Measurements from ENCODE around the gene TNFSF15.

The TNFSF15 gene

DNA sequence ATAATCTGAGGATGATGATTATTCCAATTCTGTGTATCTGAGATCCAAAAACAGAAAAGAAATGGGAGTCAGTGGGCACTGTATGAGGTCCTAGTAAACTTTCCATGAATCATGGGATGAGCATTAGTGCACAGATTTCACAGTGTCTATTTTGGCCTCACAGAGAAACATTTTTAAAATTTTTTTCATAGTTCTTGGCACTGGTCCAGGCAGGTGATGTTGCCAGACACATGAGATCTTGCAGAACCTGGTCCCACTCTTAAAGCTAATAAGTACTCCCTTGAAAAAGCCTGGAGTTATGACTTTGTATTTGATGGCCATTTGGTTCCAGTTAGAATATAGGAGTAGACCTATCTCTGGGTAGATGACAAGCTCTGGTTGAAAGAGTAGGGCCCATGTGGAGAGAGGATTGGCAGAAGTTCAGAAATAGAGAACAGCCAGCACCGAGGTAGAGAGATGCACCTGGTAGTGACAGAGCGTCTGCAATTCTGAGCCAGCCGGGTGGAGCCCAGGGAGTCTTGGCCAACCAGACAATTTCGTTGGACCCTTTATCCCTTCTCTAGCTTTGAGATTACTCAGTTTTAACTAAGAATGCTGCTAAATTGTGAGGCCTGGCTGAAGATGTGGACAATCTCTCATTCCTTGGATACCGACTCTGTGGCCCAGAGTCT lies 6.3 kb upstream of the TNFSF15 start:
- Mint-ChIP-seq H3K4me3 (no peak overlapping the region), H3K4me1 (ENCODE audit: low read depth) (no peaks in the 10 kb centered on the region), H3K27me3 (peaks cover 5% of the 10 kb centered on the region), H3K9me3 (no peaks in the 10 kb centered on the region), H3K27ac (no peak overlapping the region), H3K36me3 (ENCODE audit: low read depth) (no peaks in the 10 kb centered on the region)
- intact Hi-C loops (cut with micrococcal nuclease) = no loop called here

DNA sequence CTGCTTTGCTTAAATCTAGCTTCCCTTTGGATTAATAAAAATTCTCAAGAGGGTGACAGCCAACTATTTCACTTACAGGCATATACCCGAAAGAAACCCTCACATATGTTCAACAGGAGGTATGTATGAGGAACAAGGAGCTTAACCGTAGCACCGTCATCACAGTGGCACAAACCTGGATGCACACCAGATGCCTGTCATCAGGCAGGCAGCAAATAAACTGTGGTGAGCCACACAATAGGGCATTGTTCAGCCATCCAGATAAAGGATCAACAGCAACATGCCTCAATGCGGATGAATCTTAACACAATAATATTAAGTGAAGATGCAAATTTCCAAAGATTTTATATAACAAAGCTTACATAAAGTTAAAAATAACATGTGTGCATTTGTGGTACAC lies 5.5 kb upstream of the TNFSF15 start:
- intact Hi-C loops (cut with micrococcal nuclease) = no loop called here
- Mint-ChIP-seq H3K27me3 (peaks cover 5% of the 10 kb centered on the region), H3K36me3 (ENCODE audit: low read depth) (no peaks in the 10 kb centered on the region), H3K27ac (no peak overlapping the region), H3K4me3 (no peak overlapping the region), H3K9me3 (no peaks in the 10 kb centered on the region), H3K4me1 (ENCODE audit: low read depth) (peaks cover 3% of the 10 kb centered on the region)

DNA sequence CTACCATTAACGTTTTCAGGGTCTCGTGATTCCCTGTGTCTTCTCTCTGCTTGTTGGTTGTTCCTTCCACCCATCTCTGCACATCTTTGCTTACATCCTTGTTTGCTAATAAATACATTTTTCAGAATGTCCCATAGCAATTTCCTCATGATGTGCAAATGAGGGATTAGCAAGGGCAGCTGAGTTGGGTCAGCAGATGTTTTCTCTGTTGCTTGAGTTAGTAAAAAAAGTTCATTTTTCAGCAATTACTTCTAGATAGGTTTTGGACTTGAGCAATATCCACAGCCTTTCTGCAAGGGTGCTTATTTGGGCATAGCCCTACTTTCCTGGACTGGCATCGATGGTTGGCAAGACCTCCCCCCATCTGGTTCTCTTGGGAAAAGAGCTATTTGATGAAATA lies 4.8 kb upstream of the TNFSF15 start:
- H3K27ac Mint-ChIP-seq = no peak overlapping the region
- peaks cover 5% of the 10 kb centered on the region for H3K27me3 Mint-ChIP-seq
- no peak overlapping the region for H3K4me3 Mint-ChIP-seq
- H3K36me3 Mint-ChIP-seq (ENCODE audit: low read depth) = no peaks in the 10 kb centered on the region
- peaks cover 10% of the 10 kb centered on the region for H3K4me1 Mint-ChIP-seq (ENCODE audit: low read depth)
- H3K9me3 Mint-ChIP-seq = no peaks in the 10 kb centered on the region
- intact Hi-C loops (cut with micrococcal nuclease) = no loop called here

DNA sequence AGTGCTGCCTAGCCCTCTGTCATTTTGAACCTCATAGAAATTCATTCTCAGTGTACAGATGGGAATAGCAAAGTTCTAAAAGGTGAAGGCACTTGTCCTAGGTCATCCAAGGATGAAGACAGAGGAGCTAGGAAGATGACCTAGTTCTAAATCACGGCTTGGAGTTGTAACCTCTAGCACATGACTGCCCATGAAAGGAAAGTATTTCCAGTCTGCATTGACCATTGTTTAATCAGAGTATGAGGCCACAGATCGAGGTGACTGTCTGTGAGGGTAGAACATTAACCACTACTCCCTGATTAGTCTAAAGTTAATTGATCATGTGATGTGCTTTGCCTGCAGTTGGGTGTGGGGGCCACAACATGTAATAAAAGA lies 674 bp upstream of the TNFSF15 start:
- peaks cover 24% of the 10 kb centered on the region for H3K4me1 Mint-ChIP-seq (ENCODE audit: low read depth)
- H3K36me3 Mint-ChIP-seq (ENCODE audit: low read depth) = no peaks in the 10 kb centered on the region
- H3K27ac Mint-ChIP-seq = peak overlapping the region; percentile 78
- no peaks in the 10 kb centered on the region for H3K9me3 Mint-ChIP-seq
- H3K27me3 Mint-ChIP-seq = peaks cover 8% of the 10 kb centered on the region
- intact Hi-C loops (cut with micrococcal nuclease) = loop anchor here (10.0 kb wide), 1 partner anchor 98 kb away; no protein-coding TSS in a partner anchor
- no peak overlapping the region for H3K4me3 Mint-ChIP-seq

DNA sequence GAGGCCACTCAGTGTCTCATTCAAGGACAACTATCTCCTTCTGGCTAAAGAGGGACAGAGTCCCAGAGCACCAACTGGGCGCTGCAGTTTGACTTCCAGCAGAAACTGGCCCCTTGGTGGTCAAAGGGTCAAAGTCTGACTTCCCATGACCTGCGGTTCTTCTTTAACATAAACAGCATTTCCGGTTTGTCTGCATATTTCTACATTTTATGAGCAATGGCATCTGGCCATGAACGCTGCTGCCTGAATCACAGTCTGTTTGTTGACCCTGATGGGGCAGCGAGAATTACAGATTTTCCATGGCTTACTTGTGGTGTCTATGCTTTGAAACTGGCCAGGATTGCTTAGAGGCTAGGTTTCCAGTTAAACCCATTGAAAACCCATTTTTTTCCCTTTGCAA lies 1.3 kb downstream of the TNFSF15 start:
- peaks cover 24% of the 10 kb centered on the region for H3K4me1 Mint-ChIP-seq (ENCODE audit: low read depth)
- H3K27me3 Mint-ChIP-seq = peaks cover 8% of the 10 kb centered on the region
- H3K4me3 Mint-ChIP-seq = no peak overlapping the region
- intact Hi-C loops (cut with micrococcal nuclease) = loop anchor here (10.0 kb wide), 1 partner anchor 100 kb away; no protein-coding TSS in a partner anchor
- no peaks in the 10 kb centered on the region for H3K9me3 Mint-ChIP-seq
- peak overlapping the region; percentile 71 for H3K27ac Mint-ChIP-seq
- H3K36me3 Mint-ChIP-seq (ENCODE audit: low read depth) = no peaks in the 10 kb centered on the region

DNA sequence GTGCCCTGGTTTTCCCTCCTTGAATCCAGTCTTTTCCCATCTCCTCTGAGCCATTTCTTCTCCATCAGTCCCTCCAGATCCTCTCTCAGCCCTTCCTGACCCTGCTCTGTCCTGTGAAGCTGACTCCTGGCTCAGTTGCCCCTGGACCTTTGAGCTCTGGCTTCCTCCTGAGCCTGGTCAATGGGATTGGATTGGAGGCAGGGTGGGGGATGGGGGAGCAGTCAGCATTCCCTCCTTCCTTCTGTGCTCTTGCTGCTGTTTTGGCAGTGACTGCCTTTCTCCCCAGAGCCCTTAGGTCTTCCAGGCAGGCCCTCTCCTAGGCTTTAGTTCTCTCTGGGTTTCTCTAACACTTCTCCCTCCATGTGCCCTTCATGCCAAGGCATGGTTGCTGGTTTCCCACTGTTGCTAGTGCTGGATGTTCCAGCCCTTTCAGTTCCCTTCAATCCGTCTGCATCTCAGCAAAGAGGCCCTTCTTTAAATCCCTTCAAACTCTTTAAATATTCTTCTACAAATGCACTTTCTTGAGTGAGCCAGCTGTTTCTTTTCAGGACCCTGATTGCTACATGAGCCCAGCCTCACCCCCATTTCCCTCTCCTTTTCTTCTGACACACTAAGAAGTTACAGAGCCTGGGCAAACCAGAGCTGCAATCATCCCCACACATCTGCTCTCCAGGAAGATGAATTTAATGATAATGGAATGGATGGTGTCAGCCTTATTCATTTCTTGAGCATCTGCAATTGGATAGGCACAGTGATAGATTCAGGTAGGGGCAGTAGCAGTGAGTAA lies 2.2 kb downstream of the TNFSF15 start:
- no peaks in the 10 kb centered on the region for H3K36me3 Mint-ChIP-seq (ENCODE audit: low read depth)
- peaks cover 24% of the 10 kb centered on the region for H3K4me1 Mint-ChIP-seq (ENCODE audit: low read depth)
- peaks cover 5% of the 10 kb centered on the region for H3K27me3 Mint-ChIP-seq
- intact Hi-C loops (cut with micrococcal nuclease) = loop anchor here (10.0 kb wide), 1 partner anchor 101 kb away; no protein-coding TSS in a partner anchor
- no peak overlapping the region for H3K4me3 Mint-ChIP-seq
- no peaks in the 10 kb centered on the region for H3K9me3 Mint-ChIP-seq
- H3K27ac Mint-ChIP-seq = peak overlapping the region; percentile 71

DNA sequence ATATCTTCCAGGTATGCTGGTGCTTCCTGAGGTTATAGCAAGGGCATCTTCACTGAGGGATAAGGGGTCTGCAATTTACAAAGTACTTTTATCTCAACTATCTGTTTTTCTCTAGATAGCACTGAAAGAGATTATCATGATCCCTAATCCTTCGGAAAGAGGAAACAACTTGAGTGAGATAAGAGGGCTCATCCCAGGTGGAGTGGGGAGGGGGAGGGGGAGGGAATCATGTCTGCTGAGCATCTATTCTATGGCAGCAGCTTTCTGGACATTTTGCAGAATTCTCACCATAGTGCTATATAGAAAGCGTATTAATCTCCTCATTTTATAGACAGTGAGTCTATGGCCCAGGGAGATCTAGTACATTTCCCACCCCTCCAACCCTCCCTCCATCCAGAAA lies 5.9 kb downstream of the TNFSF15 start:
- Mint-ChIP-seq H3K27ac (no peak overlapping the region), H3K4me1 (ENCODE audit: low read depth) (peaks cover 12% of the 10 kb centered on the region), H3K36me3 (ENCODE audit: low read depth) (no peaks in the 10 kb centered on the region), H3K27me3 (peaks cover 7% of the 10 kb centered on the region), H3K4me3 (no peak overlapping the region), H3K9me3 (no peaks in the 10 kb centered on the region)
- intact Hi-C loops (cut with micrococcal nuclease) = loop anchor here (10.0 kb wide), 1 partner anchor 105 kb away; no protein-coding TSS in a partner anchor

DNA sequence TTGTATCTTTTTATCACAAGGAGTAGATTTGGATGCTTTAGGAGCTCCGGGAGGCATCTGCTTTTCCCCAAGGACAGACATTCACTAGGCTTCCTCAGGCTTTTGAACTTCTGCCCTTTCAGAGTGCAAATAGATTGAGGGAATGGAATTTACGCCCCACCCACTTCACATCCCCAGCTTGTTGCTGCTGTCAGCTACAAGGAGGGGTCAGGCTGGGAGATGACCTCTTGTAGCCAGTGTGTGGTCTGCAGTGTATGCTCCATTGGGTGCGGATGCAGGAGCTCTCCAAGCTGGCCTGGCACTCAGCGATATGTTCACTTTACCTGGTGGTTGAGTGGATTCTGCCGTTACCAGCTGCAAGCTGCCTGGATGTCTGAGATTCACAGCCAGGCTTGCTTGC lies 6.4 kb downstream of the TNFSF15 start:
- Mint-ChIP-seq H3K27ac (no peak overlapping the region), H3K36me3 (ENCODE audit: low read depth) (no peaks in the 10 kb centered on the region), H3K4me3 (no peak overlapping the region), H3K27me3 (peaks cover 7% of the 10 kb centered on the region), H3K9me3 (no peaks in the 10 kb centered on the region), H3K4me1 (ENCODE audit: low read depth) (peaks cover 12% of the 10 kb centered on the region)
- intact Hi-C loops (cut with micrococcal nuclease) = no loop called here

DNA sequence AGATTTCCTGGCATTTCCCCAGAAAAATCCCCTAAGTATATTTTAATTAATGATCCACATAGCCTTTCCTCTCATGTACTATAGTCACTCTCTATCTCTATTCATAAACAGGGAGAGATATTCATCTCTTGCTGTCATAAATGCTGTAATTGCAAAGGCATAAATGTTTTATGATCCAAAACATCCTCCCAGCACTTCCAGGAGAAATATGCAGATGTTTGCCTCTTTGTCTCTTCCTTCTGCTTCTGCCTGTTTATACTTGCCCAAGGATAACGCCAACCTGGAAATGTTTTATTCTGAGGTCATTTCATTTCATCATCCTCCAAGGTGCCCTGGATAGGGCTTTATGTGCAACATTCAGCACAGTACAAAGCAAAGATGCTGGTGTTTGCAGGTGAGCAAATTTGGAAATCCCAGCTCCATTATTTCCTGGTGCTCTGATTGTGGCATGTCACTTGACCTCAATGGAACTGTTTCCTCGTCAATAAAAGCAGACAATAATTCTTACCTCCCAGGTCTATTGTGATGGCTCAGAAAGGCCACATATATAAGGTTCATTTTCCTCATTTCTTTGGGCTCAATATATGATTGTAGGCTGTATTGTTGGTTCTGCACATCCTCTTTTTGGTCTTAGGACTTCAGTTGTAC lies 6.9 kb downstream of the TNFSF15 start:
- intact Hi-C loops (cut with micrococcal nuclease) = no loop called here
- peaks cover 10% of the 10 kb centered on the region for H3K4me1 Mint-ChIP-seq (ENCODE audit: low read depth)
- no peak overlapping the region for H3K4me3 Mint-ChIP-seq
- no peaks in the 10 kb centered on the region for H3K9me3 Mint-ChIP-seq
- H3K27ac Mint-ChIP-seq = no peak overlapping the region
- peaks cover 5% of the 10 kb centered on the region for H3K27me3 Mint-ChIP-seq
- no peaks in the 10 kb centered on the region for H3K36me3 Mint-ChIP-seq (ENCODE audit: low read depth)

DNA sequence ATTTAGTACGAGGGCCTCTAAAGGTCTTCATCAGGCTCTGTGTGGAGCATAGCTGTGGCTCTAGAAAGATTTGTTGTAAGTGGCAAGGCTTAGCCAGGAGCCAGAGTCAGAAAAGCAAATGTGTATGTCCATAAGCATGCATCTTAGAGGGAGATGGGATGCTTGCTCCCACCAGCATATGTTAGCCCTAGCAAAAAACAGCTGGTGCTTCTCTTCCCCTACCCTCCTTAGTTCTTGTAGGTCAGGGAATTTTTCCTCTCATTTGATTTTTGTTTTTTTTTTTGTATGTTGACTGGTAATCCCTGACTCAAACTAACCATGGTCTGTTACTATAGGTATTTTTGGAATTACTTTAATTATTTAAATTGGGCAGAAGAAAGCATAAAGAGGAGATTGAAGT lies 7.7 kb downstream of the TNFSF15 start:
- H3K27me3 Mint-ChIP-seq = peaks cover 1% of the 10 kb centered on the region
- no peak overlapping the region for H3K4me3 Mint-ChIP-seq
- H3K9me3 Mint-ChIP-seq = no peaks in the 10 kb centered on the region
- no peak overlapping the region for H3K27ac Mint-ChIP-seq
- peaks cover 9% of the 10 kb centered on the region for H3K4me1 Mint-ChIP-seq (ENCODE audit: low read depth)
- no peaks in the 10 kb centered on the region for H3K36me3 Mint-ChIP-seq (ENCODE audit: low read depth)
- intact Hi-C loops (cut with micrococcal nuclease) = no loop called here

DNA sequence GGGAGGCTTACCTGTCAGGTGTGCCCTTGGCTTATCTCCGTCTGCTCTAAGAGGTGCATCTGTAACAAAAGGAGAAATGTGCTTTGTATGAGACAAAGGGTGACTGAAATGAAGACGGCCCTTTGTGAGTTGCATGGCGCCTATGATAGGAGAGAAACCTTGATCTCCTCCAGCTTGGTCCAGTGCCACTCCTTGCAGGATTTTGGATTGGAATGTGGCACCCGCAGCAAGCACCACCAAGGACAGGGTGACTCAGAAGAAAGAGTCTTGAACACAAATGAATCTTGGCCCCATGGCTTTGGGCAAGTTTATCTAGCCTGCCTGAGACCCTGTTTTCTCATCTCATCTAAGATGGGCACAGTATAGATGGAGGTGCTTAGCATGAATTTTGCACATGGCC lies 13.4 kb downstream of the TNFSF15 start:
- intact Hi-C loops (cut with micrococcal nuclease) = no loop called here
- Mint-ChIP-seq H3K27ac (no peak overlapping the region), H3K4me1 (ENCODE audit: low read depth) (peaks cover 9% of the 10 kb centered on the region), H3K36me3 (ENCODE audit: low read depth) (no peaks in the 10 kb centered on the region), H3K4me3 (no peak overlapping the region), H3K9me3 (no peaks in the 10 kb centered on the region), H3K27me3 (no peaks in the 10 kb centered on the region)

DNA sequence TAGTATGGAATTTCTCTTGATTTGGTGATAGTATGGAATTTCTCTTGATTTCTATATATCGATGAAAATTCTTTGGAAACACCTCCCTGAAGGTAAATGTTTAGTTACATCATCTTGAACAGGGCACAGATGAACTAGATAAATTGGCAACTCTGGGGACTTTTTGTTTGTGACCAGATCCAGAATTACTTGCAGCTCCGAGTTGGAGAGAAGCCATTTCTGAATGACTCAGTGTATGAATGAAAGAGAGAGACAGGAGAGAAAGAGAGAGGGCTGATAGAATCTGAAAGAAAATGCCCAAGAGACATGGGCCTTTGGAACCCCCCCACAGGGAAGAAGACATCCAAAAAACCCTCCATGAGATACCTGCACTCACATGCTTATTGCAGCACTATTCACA lies 14.1 kb downstream of the TNFSF15 start:
- H3K27me3 Mint-ChIP-seq = no peaks in the 10 kb centered on the region
- no peaks in the 10 kb centered on the region for H3K9me3 Mint-ChIP-seq
- H3K36me3 Mint-ChIP-seq (ENCODE audit: low read depth) = no peaks in the 10 kb centered on the region
- H3K4me3 Mint-ChIP-seq = no peak overlapping the region
- intact Hi-C loops (cut with micrococcal nuclease) = no loop called here
- no peak overlapping the region for H3K27ac Mint-ChIP-seq
- peaks cover 9% of the 10 kb centered on the region for H3K4me1 Mint-ChIP-seq (ENCODE audit: low read depth)

DNA sequence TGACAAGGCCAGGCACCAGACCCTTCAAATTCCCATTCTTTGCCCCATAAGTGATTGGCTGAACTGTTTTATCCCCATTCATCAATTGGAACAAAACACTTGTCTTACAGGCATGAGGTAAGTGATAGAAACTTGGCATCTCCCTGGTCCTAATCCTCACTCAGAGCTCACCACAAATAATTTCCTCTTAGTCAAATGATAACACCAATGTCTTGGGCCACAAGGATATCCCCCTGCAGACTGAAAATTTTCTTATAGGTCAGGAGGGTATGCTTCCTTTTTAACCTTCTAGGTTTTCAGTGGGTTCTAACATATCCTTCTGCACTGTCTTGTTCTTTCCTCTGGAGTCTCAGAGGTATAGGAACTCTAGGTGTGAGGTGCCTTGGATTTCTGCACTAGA lies 14.5 kb downstream of the TNFSF15 start:
- intact Hi-C loops (cut with micrococcal nuclease) = no loop called here
- Mint-ChIP-seq H3K27me3 (no peaks in the 10 kb centered on the region), H3K9me3 (no peaks in the 10 kb centered on the region), H3K27ac (no peak overlapping the region), H3K4me3 (no peak overlapping the region), H3K36me3 (ENCODE audit: low read depth) (no peaks in the 10 kb centered on the region), H3K4me1 (ENCODE audit: low read depth) (peaks cover 9% of the 10 kb centered on the region)

DNA sequence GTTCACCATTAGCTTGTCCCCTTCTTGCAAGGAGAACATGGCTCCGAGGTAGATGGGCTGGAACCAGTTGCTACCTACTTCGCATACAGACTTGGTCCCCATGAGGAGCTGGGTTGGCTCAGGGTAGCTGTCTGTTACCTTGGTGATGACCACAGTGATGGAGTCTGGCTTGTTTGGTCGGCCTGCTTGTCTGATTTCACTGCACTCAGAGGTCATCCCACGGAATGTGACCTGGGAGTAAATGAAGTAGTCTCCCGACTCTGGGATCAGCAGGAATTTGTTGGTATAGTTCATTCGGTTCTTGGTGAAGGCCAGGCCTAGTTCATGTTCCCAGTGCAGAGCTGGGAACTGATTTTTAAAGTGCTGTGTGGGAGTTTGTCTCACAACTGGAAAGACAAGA lies 15.3 kb downstream of the TNFSF15 start:
- H3K4me3 Mint-ChIP-seq = no peak overlapping the region
- no peaks in the 10 kb centered on the region for H3K36me3 Mint-ChIP-seq (ENCODE audit: low read depth)
- intact Hi-C loops (cut with micrococcal nuclease) = no loop called here
- no peaks in the 10 kb centered on the region for H3K27me3 Mint-ChIP-seq
- peaks cover 9% of the 10 kb centered on the region for H3K4me1 Mint-ChIP-seq (ENCODE audit: low read depth)
- no peaks in the 10 kb centered on the region for H3K9me3 Mint-ChIP-seq
- H3K27ac Mint-ChIP-seq = no peak overlapping the region
